ENCODE data around the gene ADK. TPM values are rescaled to one million over a fixed set of nuclear protein-coding genes. Genes with fewer than 3 reads are reported as not detected.

The ADK gene
- polyA plus RNA-seq, 1 donor (not counting 4 experiments of a cell fraction or from before 2014, with no cell fraction given), result 139 TPM

- H2AFZ ChIP-seq (ENCODE audit: control insufficient read depth, low read length), result no peak overlapping the region
- H3K9ac ChIP-seq (ENCODE audit: control insufficient read depth, extremely low read depth, insufficient read depth, low read length), result no peak overlapping the region
- H3K4me2 ChIP-seq (ENCODE audit: control insufficient read depth, extremely low read depth, insufficient read depth, low read depth, low read length), result no peak overlapping the region
- H3K4me1 ChIP-seq (ENCODE audit: control insufficient read depth, extremely low read depth, insufficient read depth, low read length), result no peaks in the 10 kb centered on the region
- H3K9me3 ChIP-seq (ENCODE audit: control insufficient read depth, low read depth, low read length), result no peaks in the 10 kb centered on the region
- no peaks in the 10 kb centered on the region for H4K20me1 ChIP-seq (ENCODE audit: control insufficient read depth, extremely low read depth, insufficient read depth, low read length)
- no peak for TF ChIP-seq EZH2 (IDR thresholded peaks at IDR 0.05; ENCODE audit: low read length)
- TF ChIP-seq, protein P1, sequence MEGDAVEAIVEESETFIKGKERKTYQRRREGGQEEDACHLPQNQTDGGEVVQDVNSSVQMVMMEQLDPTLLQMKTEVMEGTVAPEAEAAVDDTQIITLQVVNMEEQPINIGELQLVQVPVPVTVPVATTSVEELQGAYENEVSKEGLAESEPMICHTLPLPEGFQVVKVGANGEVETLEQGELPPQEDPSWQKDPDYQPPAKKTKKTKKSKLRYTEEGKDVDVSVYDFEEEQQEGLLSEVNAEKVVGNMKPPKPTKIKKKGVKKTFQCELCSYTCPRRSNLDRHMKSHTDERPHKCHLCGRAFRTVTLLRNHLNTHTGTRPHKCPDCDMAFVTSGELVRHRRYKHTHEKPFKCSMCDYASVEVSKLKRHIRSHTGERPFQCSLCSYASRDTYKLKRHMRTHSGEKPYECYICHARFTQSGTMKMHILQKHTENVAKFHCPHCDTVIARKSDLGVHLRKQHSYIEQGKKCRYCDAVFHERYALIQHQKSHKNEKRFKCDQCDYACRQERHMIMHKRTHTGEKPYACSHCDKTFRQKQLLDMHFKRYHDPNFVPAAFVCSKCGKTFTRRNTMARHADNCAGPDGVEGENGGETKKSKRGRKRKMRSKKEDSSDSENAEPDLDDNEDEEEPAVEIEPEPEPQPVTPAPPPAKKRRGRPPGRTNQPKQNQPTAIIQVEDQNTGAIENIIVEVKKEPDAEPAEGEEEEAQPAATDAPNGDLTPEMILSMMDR (optimal IDR thresholded peaks at IDR 0.05 in 1 of 3, IDR thresholded peaks at IDR 0.05 in 1 of 3, conservative IDR thresholded peaks at IDR 0.05 in 1 of 3; ENCODE audit: extremely low read depth in 1 of 3, insufficient read depth in 2 of 3, low read length in 3 of 3), result no peak
- no peak overlapping the region for H3K27ac ChIP-seq (ENCODE audit: control insufficient read depth, insufficient read depth, low read length)
- H3K4me3 ChIP-seq (ENCODE audit: control insufficient read depth in 2 of 3, extremely low read depth in 1 of 3, insufficient read depth in 2 of 3, low read depth in 1 of 3, low read length in 3 of 3), result no peak overlapping the region
- H3K36me3 ChIP-seq (ENCODE audit: control insufficient read depth in 2 of 2, extremely low read depth in 1 of 2, insufficient read depth in 2 of 2, low read length in 2 of 2), result no peaks in the 10 kb centered on the region
- peaks cover 37% of the 10 kb centered on the region for H3K79me2 ChIP-seq (ENCODE audit: control insufficient read depth, insufficient read depth, low read length)
- DNase-seq (ENCODE audit: low read depth, low spot score), result no peak
- dilution Hi-C loops (cut with MboI; ENCODE audit: extremely low pct_ligation_motif_present, low sequenced_read_pairs), result no loop called here
- no peak for FAIRE-seq
- no peaks in the 10 kb centered on the region for H3K27me3 ChIP-seq (ENCODE audit: control insufficient read depth, extremely low read depth, insufficient read depth, low read length)
- H3K9me1 ChIP-seq (ENCODE audit: control insufficient read depth, extremely low read depth, insufficient read depth, low read length), result no peaks in the 10 kb centered on the region
These were observed 104.2 kb downstream of the ADK start for GRCh38 chr10:74255214-74255613.

- Histone ChIP-seq H3K4me2 (ENCODE audit: control insufficient read depth, extremely low read depth, insufficient read depth, low read depth, low read length) (no peak overlapping the region), H3K27ac (ENCODE audit: control insufficient read depth, insufficient read depth, low read length) (no peak overlapping the region), H3K9ac (ENCODE audit: control insufficient read depth, extremely low read depth, insufficient read depth, low read length) (no peak overlapping the region), H3K36me3 (ENCODE audit: control insufficient read depth in 2 of 2, extremely low read depth in 1 of 2, insufficient read depth in 2 of 2, low read length in 2 of 2) (no peaks in the 10 kb centered on the region), H2AFZ (ENCODE audit: control insufficient read depth, low read length) (no peak overlapping the region), H4K20me1 (ENCODE audit: control insufficient read depth, extremely low read depth, insufficient read depth, low read length) (no peaks in the 10 kb centered on the region), H3K27me3 (ENCODE audit: control insufficient read depth, extremely low read depth, insufficient read depth, low read length) (no peaks in the 10 kb centered on the region), H3K4me1 (ENCODE audit: control insufficient read depth, extremely low read depth, insufficient read depth, low read length) (no peaks in the 10 kb centered on the region), H3K9me3 (ENCODE audit: control insufficient read depth, low read depth, low read length) (no peaks in the 10 kb centered on the region), H3K9me1 (ENCODE audit: control insufficient read depth, extremely low read depth, insufficient read depth, low read length) (no peaks in the 10 kb centered on the region), H3K4me3 (ENCODE audit: control insufficient read depth in 2 of 3, extremely low read depth in 1 of 3, insufficient read depth in 2 of 3, low read depth in 1 of 3, low read length in 3 of 3) (no peak overlapping the region), H3K79me2 (ENCODE audit: control insufficient read depth, insufficient read depth, low read length) (peaks cover 36% of the 10 kb centered on the region)
- no peak for DNase-seq (ENCODE audit: low read depth, low spot score)
- no peak for FAIRE-seq
- dilution Hi-C loops (cut with MboI; ENCODE audit: extremely low pct_ligation_motif_present, low sequenced_read_pairs), result no loop called here
- no peak for TF ChIP-seq EZH2 (IDR thresholded peaks at IDR 0.05; ENCODE audit: low read length)
- TF ChIP-seq, protein P1 (optimal IDR thresholded peaks at IDR 0.05 in 1 of 3, IDR thresholded peaks at IDR 0.05 in 1 of 3, conservative IDR thresholded peaks at IDR 0.05 in 1 of 3; ENCODE audit: extremely low read depth in 1 of 3, insufficient read depth in 2 of 3, low read length in 3 of 3), result no peak
These were observed 104.9 kb downstream of the ADK start for GRCh38 chr10:74255888-74256357.
